ENCODE results near the gene CHCHD6. TPM values are rescaled to one million over a fixed set of nuclear protein-coding genes. Genes with fewer than 3 reads are reported as not detected.
"Not testable (repeated sequence)": the region's sequence is repeated elsewhere in the genome, so short reads cannot be mapped to it uniquely, and the experiment has no call there.

Gene CHCHD6
- polyA plus RNA-seq, 2 donors: 7.0 to 11.9 TPM

DNA sequence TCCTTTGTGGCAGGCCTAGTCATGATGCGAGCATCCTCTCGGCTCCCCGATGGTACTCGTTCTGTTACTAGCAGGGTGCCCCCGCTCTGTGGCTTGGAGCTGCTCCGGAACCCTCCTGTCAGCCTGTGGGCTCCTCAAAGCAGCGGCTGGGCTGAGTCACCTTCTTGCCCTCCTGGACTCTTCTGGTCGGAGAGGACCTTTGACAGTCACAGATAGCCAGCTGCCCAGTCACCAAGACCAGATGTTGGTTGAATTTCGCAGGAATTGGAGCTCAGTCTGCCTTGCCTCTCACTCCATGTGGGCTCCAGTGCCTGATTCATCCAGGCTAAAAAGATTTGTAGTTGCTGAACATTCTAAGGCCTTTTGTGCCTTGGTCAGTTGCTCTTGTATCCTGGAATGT is 94.5 kb downstream of the CHCHD6 start:
- no peaks in the 10 kb centered on the region for H3K27me3 ChIP-seq (ENCODE audit: control insufficient read depth in 1 of 2, insufficient read depth in 2 of 2, low read length in 2 of 2)
- no peaks in the 10 kb centered on the region for H3K36me3 ChIP-seq (ENCODE audit: control insufficient read depth in 2 of 2, insufficient read depth in 2 of 2, low read length in 1 of 2)
- H3K27ac ChIP-seq (ENCODE audit: low read depth in 2 of 2, low read length in 1 of 2): no peak overlapping the region
- peaks cover 0 to 2% of the 10 kb centered on the region in 2 donors for H3K9me3 ChIP-seq (ENCODE audit: control insufficient read depth in 2 of 2, insufficient read depth in 1 of 2, low read depth in 1 of 2, low read length in 1 of 2)
- no peak overlapping the region for H3K4me3 ChIP-seq (ENCODE audit: low read depth in 1 of 2, low read length in 2 of 2)
- 95% methylated on average over 9 of the region's 9 CpGs for WGBS, 2 donors
- no peaks in the 10 kb centered on the region for H3K4me1 ChIP-seq (ENCODE audit: control insufficient read depth in 2 of 2, insufficient read depth in 2 of 2, low read length in 1 of 2)

DNA sequence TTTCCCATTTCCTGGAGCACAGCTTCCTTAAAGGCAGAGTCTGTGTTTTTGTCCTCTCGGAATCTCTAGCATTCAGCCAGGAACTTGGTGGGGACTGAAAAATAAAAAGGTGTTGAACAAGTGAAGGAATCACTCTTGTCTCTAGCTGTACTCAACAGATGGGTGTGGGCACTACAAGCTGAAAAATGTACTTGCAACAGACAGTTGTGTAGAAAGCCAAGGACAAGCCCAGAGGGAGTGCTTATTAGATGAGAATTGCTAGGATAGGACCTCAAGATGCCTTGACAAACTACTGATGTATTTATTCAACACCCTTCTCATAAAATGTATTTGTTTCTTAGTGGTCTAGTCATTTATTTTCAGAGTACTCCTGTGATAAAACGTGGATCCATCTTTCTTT is 95.1 kb downstream of the CHCHD6 start:
- Histone ChIP-seq H3K4me3 (ENCODE audit: low read depth in 1 of 2, low read length in 2 of 2) (no peak overlapping the region), H3K27ac (ENCODE audit: low read depth in 2 of 2, low read length in 1 of 2) (no peak overlapping the region), H3K4me1 (ENCODE audit: control insufficient read depth in 2 of 2, insufficient read depth in 2 of 2, low read length in 1 of 2) (no peaks in the 10 kb centered on the region), H3K9me3 (ENCODE audit: control insufficient read depth in 2 of 2, insufficient read depth in 1 of 2, low read depth in 1 of 2, low read length in 1 of 2) (peaks cover 0 to 2% of the 10 kb centered on the region in 2 donors), H3K27me3 (ENCODE audit: control insufficient read depth in 1 of 2, insufficient read depth in 2 of 2, low read length in 2 of 2) (no peaks in the 10 kb centered on the region), H3K36me3 (ENCODE audit: control insufficient read depth in 2 of 2, insufficient read depth in 2 of 2, low read length in 1 of 2) (no peaks in the 10 kb centered on the region)
- 93 to 94% methylated on average over 2 of the region's 2 CpGs for WGBS, 2 donors

DNA sequence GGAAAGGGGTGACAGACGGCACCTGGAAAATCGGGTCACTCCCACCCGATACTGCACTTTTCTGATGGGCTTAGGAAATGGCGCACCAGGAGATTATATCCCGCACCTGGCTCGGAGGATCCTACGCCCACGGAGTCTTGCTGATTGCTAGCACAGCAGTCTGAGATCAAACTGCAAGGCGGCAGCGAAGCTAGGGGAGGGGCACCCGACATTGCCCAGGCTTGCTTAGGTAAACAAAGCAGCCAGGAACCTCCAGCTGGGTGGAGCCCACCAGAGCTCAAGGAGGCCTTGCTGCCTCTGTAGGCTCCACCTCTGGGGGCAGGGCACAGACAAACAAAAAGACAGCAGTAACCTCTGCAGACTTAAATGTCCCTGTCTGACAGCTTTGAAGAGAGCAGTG is 97.3 kb downstream of the CHCHD6 start:
- 96 to 97% methylated on average over 11 of the region's 11 CpGs for WGBS, 2 donors
- not testable (repeated sequence) for H3K36me3 ChIP-seq (ENCODE audit: control insufficient read depth in 2 of 2, insufficient read depth in 2 of 2, low read length in 1 of 2); H3K27me3 ChIP-seq (ENCODE audit: control insufficient read depth in 1 of 2, insufficient read depth in 2 of 2, low read length in 2 of 2); H3K4me1 ChIP-seq (ENCODE audit: control insufficient read depth in 2 of 2, insufficient read depth in 2 of 2, low read length in 1 of 2); H3K9me3 ChIP-seq (ENCODE audit: control insufficient read depth in 2 of 2, insufficient read depth in 1 of 2, low read depth in 1 of 2, low read length in 1 of 2); H3K4me3 ChIP-seq (ENCODE audit: low read depth in 1 of 2, low read length in 2 of 2); H3K27ac ChIP-seq (ENCODE audit: low read depth in 2 of 2, low read length in 1 of 2)

DNA sequence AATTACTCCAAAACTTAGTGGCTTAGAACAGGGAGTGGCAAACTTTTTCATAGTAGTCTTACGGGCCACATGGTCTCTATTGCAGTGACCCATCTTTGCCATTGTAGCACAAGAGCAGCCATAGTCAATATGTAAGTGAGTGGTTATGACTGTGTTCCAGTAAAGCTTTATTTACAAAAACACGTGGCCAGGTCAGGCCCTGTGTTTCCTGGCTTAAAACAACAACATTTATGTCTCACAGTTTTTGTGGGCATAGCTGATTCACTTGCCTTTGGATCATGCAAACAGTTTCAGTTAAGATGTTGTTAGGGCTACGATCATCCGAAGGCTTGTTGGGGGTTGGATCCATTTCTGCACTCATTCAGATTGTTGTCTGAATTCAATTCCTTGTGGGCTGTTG is 103.8 kb downstream of the CHCHD6 start:
- Histone ChIP-seq H3K4me3 (ENCODE audit: low read depth in 1 of 2, low read length in 2 of 2) (no peak overlapping the region), H3K36me3 (ENCODE audit: control insufficient read depth in 2 of 2, insufficient read depth in 2 of 2, low read length in 1 of 2) (no peaks in the 10 kb centered on the region), H3K27me3 (ENCODE audit: control insufficient read depth in 1 of 2, insufficient read depth in 2 of 2, low read length in 2 of 2) (no peaks in the 10 kb centered on the region), H3K4me1 (ENCODE audit: control insufficient read depth in 2 of 2, insufficient read depth in 2 of 2, low read length in 1 of 2) (no peaks in the 10 kb centered on the region), H3K9me3 (ENCODE audit: control insufficient read depth in 2 of 2, insufficient read depth in 1 of 2, low read depth in 1 of 2, low read length in 1 of 2) (no peaks in the 10 kb centered on the region), H3K27ac (ENCODE audit: low read depth in 2 of 2, low read length in 1 of 2) (no peak overlapping the region)
- WGBS, 2 donors: 87 to 88% methylated on average over 4 of the region's 4 CpGs

DNA sequence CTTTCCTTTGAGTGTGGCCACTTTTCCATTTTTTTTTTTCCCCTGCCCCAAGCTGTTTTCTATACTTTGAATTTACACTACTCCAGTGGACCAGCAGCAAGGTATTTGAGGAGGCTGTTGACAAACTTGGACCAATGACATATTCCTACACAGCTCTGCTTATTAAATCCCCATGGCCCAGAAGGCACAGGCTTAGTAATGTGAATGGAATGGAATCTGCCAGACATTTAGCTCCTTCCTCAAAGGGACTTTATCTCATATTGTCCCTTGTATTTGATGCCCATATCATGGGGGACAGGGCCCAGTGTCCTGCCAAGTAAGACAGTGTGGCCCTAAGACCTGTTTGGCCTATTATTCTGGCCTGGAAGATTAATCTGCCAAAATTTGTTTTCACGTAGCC is 107.5 kb downstream of the CHCHD6 start:
- H3K4me1 ChIP-seq (ENCODE audit: control insufficient read depth in 2 of 2, insufficient read depth in 2 of 2, low read length in 1 of 2): no peaks in the 10 kb centered on the region
- no peaks in the 10 kb centered on the region for H3K9me3 ChIP-seq (ENCODE audit: control insufficient read depth in 2 of 2, insufficient read depth in 1 of 2, low read depth in 1 of 2, low read length in 1 of 2)
- H3K27me3 ChIP-seq (ENCODE audit: control insufficient read depth in 1 of 2, insufficient read depth in 2 of 2, low read length in 2 of 2): no peaks in the 10 kb centered on the region
- no peak overlapping the region for H3K27ac ChIP-seq (ENCODE audit: low read depth in 2 of 2, low read length in 1 of 2)
- no peak overlapping the region for H3K4me3 ChIP-seq (ENCODE audit: low read depth in 1 of 2, low read length in 2 of 2)
- no peaks in the 10 kb centered on the region for H3K36me3 ChIP-seq (ENCODE audit: control insufficient read depth in 2 of 2, insufficient read depth in 2 of 2, low read length in 1 of 2)
- WGBS, 2 donors: 82 to 94% methylated on average over 1 of the region's 1 CpG

DNA sequence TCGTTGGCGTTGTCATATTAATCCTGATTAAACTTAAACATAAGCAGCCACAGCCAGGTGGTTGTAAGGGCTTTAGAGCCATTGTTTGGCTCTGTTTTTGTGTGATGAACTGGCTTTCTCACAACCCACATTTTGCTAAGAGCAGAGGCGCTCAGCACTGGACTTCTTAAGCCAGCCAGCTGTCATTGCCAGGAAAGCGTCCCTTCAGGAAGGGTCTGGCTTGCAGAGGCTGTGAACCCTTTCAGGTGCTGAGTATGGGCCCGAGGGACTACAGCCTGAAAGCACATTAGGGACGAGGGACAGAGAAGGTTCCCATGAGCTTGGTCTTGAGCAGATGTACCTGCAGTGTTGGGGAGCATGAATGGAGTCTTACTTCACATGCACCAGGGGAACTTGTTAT is 112.3 kb downstream of the CHCHD6 start:
- no peak overlapping the region for H3K27ac ChIP-seq (ENCODE audit: low read depth in 2 of 2, low read length in 1 of 2)
- H3K36me3 ChIP-seq (ENCODE audit: control insufficient read depth in 2 of 2, insufficient read depth in 2 of 2, low read length in 1 of 2): no peaks in the 10 kb centered on the region
- no peaks in the 10 kb centered on the region for H3K9me3 ChIP-seq (ENCODE audit: control insufficient read depth in 2 of 2, insufficient read depth in 1 of 2, low read depth in 1 of 2, low read length in 1 of 2)
- 81 to 89% methylated on average over 6 of the region's 6 CpGs for WGBS, 2 donors
- no peaks in the 10 kb centered on the region for H3K27me3 ChIP-seq (ENCODE audit: control insufficient read depth in 1 of 2, insufficient read depth in 2 of 2, low read length in 2 of 2)
- H3K4me1 ChIP-seq (ENCODE audit: control insufficient read depth in 2 of 2, insufficient read depth in 2 of 2, low read length in 1 of 2): no peaks in the 10 kb centered on the region
- H3K4me3 ChIP-seq (ENCODE audit: low read depth in 1 of 2, low read length in 2 of 2): no peak overlapping the region

DNA sequence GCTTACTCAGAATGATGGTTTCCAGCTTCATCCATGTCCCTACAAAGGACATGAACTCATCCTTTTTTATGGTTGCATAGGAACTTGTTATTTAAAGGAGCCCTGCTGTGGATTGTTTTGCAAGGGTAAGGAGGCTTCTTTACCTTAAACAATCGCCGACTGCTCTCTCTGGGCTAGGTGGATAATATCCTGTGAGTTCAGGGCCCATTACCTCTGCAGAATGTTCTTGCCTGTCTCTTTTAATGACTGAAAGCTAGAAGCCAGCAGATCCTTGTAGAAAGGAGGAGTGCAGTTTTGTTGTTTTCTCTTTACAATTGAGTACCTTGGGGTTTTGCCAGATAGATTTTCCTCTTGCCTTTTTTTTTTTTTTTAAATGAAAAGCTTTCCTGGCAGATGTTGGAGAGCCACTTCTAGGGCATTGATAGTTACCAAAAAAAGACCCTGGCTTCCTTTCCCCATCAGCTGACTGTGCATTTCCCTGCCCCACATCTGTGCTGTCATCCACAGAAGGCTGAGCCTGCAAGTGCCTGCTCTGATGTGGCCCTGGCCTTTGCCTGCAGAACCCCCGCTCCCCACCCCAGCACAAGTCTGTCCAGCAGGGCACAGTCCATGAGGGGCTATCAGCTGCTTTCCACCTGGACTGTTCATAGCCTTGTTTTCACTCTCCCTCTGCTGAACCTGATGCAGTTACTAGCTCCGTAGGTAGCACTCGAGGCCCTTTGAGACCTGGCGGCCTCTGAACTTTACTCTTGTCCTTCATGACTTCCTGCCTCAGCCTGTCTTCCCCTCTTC is 113.1 kb downstream of the CHCHD6 start:
- H3K27ac ChIP-seq (ENCODE audit: low read depth in 2 of 2, low read length in 1 of 2): no peak overlapping the region
- 68 to 70% methylated on average over 6 of the region's 6 CpGs for WGBS, 2 donors
- H3K4me1 ChIP-seq (ENCODE audit: control insufficient read depth in 2 of 2, insufficient read depth in 2 of 2, low read length in 1 of 2): no peaks in the 10 kb centered on the region

DNA sequence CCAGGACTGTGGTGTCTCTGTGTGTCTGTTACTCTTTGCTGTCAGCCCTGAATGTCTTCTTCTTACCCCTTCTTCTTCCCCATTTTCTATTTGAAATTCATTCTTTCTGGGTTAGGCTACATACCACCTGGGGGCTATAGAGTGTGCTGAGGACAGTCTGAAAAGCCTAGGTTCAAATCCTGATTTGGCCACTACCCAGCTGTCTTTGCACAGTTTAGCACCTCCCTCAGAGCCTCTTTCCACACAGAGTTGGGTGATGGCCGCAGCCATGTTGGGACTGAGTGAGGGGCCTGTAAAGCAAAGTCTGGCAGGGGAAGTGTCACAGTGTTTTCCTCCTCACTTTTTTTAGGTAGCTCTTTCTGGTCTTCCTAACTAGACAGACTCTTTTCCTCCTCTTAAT is 113.7 kb downstream of the CHCHD6 start:
- no peak overlapping the region for H3K4me3 ChIP-seq (ENCODE audit: low read depth in 1 of 2, low read length in 2 of 2)
- no peak overlapping the region for H3K27ac ChIP-seq (ENCODE audit: low read depth in 2 of 2, low read length in 1 of 2)
- H3K36me3 ChIP-seq (ENCODE audit: control insufficient read depth in 2 of 2, insufficient read depth in 2 of 2, low read length in 1 of 2): no peaks in the 10 kb centered on the region
- H3K27me3 ChIP-seq (ENCODE audit: control insufficient read depth in 1 of 2, insufficient read depth in 2 of 2, low read length in 2 of 2): no peaks in the 10 kb centered on the region
- H3K9me3 ChIP-seq (ENCODE audit: control insufficient read depth in 2 of 2, insufficient read depth in 1 of 2, low read depth in 1 of 2, low read length in 1 of 2): no peaks in the 10 kb centered on the region
- no peaks in the 10 kb centered on the region for H3K4me1 ChIP-seq (ENCODE audit: control insufficient read depth in 2 of 2, insufficient read depth in 2 of 2, low read length in 1 of 2)
- 94 to 97% methylated on average over 1 of the region's 1 CpG for WGBS, 2 donors

More for the DNA sequence above, 113.1 kb downstream of the CHCHD6 start:
- Histone ChIP-seq H3K9me3 (ENCODE audit: control insufficient read depth in 2 of 2, insufficient read depth in 1 of 2, low read depth in 1 of 2, low read length in 1 of 2) (no peaks in the 10 kb centered on the region), H3K4me3 (ENCODE audit: low read depth in 1 of 2, low read length in 2 of 2) (no peak overlapping the region), H3K27me3 (ENCODE audit: control insufficient read depth in 1 of 2, insufficient read depth in 2 of 2, low read length in 2 of 2) (no peaks in the 10 kb centered on the region), H3K36me3 (ENCODE audit: control insufficient read depth in 2 of 2, insufficient read depth in 2 of 2, low read length in 1 of 2) (no peaks in the 10 kb centered on the region)

DNA sequence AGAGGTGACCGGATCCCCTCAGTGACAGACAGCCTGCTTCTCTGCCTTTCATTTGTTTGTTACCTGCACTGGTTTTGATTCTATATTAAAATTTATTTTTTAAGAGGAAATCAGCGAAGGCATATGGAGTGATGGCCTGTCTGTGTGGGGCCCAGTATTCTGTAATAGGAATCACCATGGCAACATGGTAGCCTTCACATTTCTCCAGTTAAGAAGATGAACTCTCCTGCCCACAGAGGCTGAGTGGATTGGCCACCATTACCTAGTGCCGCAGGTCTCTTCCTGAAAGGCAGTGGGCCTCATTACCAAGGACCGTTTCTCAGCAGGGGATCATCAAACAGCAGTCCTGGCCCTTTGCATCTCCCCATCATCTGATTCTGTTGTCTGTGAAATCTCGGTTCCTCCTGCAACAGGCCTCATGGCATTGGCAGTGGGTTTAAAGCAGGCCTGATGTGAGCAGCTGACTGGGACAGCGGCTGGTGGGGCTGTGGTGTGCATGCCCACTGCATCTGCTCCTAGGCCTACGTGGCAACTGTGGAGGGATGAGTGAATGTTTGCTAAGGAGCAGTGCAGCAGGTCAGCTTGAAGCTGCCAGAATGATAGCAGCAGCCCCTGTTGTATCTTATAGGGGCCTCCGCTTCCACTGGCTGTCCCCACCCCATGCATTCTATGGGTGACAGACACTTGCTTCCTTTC is 114.5 kb downstream of the CHCHD6 start:
- WGBS, 2 donors: 96 to 98% methylated on average over 8 of the region's 8 CpGs
- Histone ChIP-seq H3K4me1 (ENCODE audit: control insufficient read depth in 2 of 2, insufficient read depth in 2 of 2, low read length in 1 of 2) (no peaks in the 10 kb centered on the region), H3K9me3 (ENCODE audit: control insufficient read depth in 2 of 2, insufficient read depth in 1 of 2, low read depth in 1 of 2, low read length in 1 of 2) (peaks cover 0 to 2% of the 10 kb centered on the region in 2 donors), H3K4me3 (ENCODE audit: low read depth in 1 of 2, low read length in 2 of 2) (no peak overlapping the region), H3K27ac (ENCODE audit: low read depth in 2 of 2, low read length in 1 of 2) (no peak overlapping the region), H3K36me3 (ENCODE audit: control insufficient read depth in 2 of 2, insufficient read depth in 2 of 2, low read length in 1 of 2) (no peaks in the 10 kb centered on the region), H3K27me3 (ENCODE audit: control insufficient read depth in 1 of 2, insufficient read depth in 2 of 2, low read length in 2 of 2) (no peaks in the 10 kb centered on the region)

DNA sequence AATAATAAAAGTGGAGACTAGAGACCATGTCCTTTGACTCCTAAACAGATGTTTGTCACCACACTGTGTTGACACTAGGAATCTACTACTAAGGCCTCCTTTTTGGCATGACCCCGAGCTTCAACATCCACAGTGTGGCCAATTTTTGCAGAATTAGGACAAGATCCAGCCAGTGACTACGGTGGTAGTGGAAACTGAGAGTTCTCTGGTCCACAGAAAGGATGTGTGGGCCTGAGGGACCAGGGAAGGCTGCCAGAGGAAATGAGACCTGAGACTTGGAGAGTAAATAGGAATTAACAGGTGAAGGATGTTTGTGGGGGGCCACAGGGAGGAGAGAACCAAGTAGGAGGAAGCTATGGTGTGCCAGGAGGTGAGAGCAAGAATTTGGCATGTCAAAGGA is 122.7 kb downstream of the CHCHD6 start:
- 75 to 87% methylated on average over 2 of the region's 2 CpGs for WGBS, 2 donors
- Histone ChIP-seq H3K9me3 (ENCODE audit: control insufficient read depth in 2 of 2, insufficient read depth in 1 of 2, low read depth in 1 of 2, low read length in 1 of 2) (peaks cover 0 to 2% of the 10 kb centered on the region in 2 donors), H3K4me3 (ENCODE audit: low read depth in 1 of 2, low read length in 2 of 2) (no peak overlapping the region), H3K27me3 (ENCODE audit: control insufficient read depth in 1 of 2, insufficient read depth in 2 of 2, low read length in 2 of 2) (no peaks in the 10 kb centered on the region), H3K27ac (ENCODE audit: low read depth in 2 of 2, low read length in 1 of 2) (no peak overlapping the region), H3K4me1 (ENCODE audit: control insufficient read depth in 2 of 2, insufficient read depth in 2 of 2, low read length in 1 of 2) (no peaks in the 10 kb centered on the region), H3K36me3 (ENCODE audit: control insufficient read depth in 2 of 2, insufficient read depth in 2 of 2, low read length in 1 of 2) (no peaks in the 10 kb centered on the region)
